OCI-LY1 (cell line): ENCODE measurements around the gene RPGRIP1L.

Source experiments
- H2AFZ ChIP-seq: fragments of 200-600 bp; sonication (generic), shearing (Covaris generic); 2 replicates; pipeline ENCODE4 v1.6.0; 2014; ENCODE audit warnings: antibody characterized with exemption, mild to moderate bottlenecking, low read length
- H3F3A ChIP-seq: fragments of 200-600 bp; sonication (generic), shearing (Covaris generic); 2 replicates; pipeline ENCODE4 v1.6.0; 2014; ENCODE audit warnings: mild to moderate bottlenecking, antibody characterized with exemption, low read length, moderate library complexity; ENCODE audit not compliant: insufficient read depth
- H3K27ac ChIP-seq: fragments of 200-600 bp; sonication (generic); 2 replicates; pipeline ENCODE4 v1.5.1; 2014; ENCODE audit warnings: low read length, mixed run types, mild to moderate bottlenecking, low read depth; ENCODE audit not compliant: poor library complexity, severe bottlenecking
- H3K27me3 ChIP-seq: fragments of 200-600 bp; sonication (generic); 2 replicates; pipeline ENCODE4 v1.6.0; 2014; ENCODE audit warnings: antibody characterized with exemption, mild to moderate bottlenecking, low read length, moderate library complexity; ENCODE audit not compliant: insufficient read depth
- H3K36me3 ChIP-seq: fragments of 200-600 bp; sonication (generic); 2 replicates; pipeline ENCODE4 v1.6.1; 2014; ENCODE audit warnings: mild to moderate bottlenecking, antibody characterized with exemption, low read length, moderate library complexity, mixed read lengths; ENCODE audit not compliant: insufficient read depth
- H3K4me1 ChIP-seq: fragments of 200-600 bp; sonication (generic); 2 replicates; pipeline ENCODE4 v1.5.1; 2014; ENCODE audit warnings: mild to moderate bottlenecking, low read length, moderate library complexity; ENCODE audit not compliant: insufficient read depth, severe bottlenecking
- H3K4me2 ChIP-seq: fragments of 200-600 bp; sonication (generic), shearing (Covaris generic); 2 replicates; pipeline ENCODE4 v1.6.1; 2014; ENCODE audit warnings: low read length
- H3K4me3 ChIP-seq: fragments of 200-600 bp; sonication (generic); 2 replicates; pipeline ENCODE4 v1.5.1; 2014; ENCODE audit warnings: low read length, low read depth, mild to moderate bottlenecking, mixed read lengths; ENCODE audit not compliant: poor library complexity, severe bottlenecking
- H3K79me2 ChIP-seq: fragments of 200-600 bp; shearing (Covaris generic); 2 replicates; pipeline ENCODE4 v1.6.1; 2016; ENCODE audit warnings: mixed run types, low read length, mixed read lengths; ENCODE audit not compliant: insufficient read depth
- H3K9ac ChIP-seq: fragments of 200-600 bp; sonication (generic), shearing (Covaris generic); 2 replicates; pipeline ENCODE4 v1.6.1; 2014; ENCODE audit warnings: mild to moderate bottlenecking, low read length, mixed read lengths
- H3K9me2 ChIP-seq: fragments of 200-600 bp; sonication (generic), shearing (Covaris generic); 2 replicates; pipeline ENCODE4 v1.6.1; 2014; ENCODE audit warnings: low read depth, mild to moderate bottlenecking, low read length, mixed read lengths
- H3K9me3 ChIP-seq: fragments of 200-600 bp; shearing (Covaris generic); 2 replicates; pipeline ENCODE4 v1.6.1; 2014; ENCODE audit warnings: low read length, mixed read lengths
- H4K20me1 ChIP-seq: fragments of 200-600 bp; sonication (generic), shearing (Covaris generic); 2 replicates; pipeline ENCODE4 v1.6.0; 2016; ENCODE audit warnings: mild to moderate bottlenecking, low read length; ENCODE audit not compliant: insufficient read depth
- EZH2 ChIP-seq: fragments of 200-600 bp; sonication (generic), shearing (Covaris generic); IDR thresholded peaks from 2 replicates; pipeline ENCODE4 v1.8.0; 2017; ENCODE audit warnings: borderline replicate concordance, mixed run types, mild to moderate bottlenecking, antibody characterized with exemption, low read length, moderate library complexity, mixed read lengths
- TF ChIP-seq, protein P1 (sequence below): fragments of 200-600 bp; sonication (generic), shearing (Covaris generic); IDR thresholded peaks from 2 replicates; pipeline ENCODE4 v1.5.1; 2017; ENCODE audit warnings: mild to moderate bottlenecking, antibody characterized with exemption, low read length, moderate library complexity, mixed read lengths

The RPGRIP1L gene

GRCh38 chr16:53680756-53681155, 22.9 kb downstream of the RPGRIP1L start:
- Histone ChIP-seq H3K9me3 (no peaks in the 10 kb centered on the region), H3K9ac (no peak overlapping the region), H3F3A (no peaks in the 10 kb centered on the region), H4K20me1 (no peaks in the 10 kb centered on the region), H3K27me3 (no peaks in the 10 kb centered on the region), H3K79me2 (no peaks in the 10 kb centered on the region), H3K9me2 (no peaks in the 10 kb centered on the region), H3K4me3 (no peak overlapping the region), H3K36me3 (peaks cover 6% of the 10 kb centered on the region; the same call in 1 of the 2 replicates), H3K4me2 (no peak overlapping the region), H3K4me1 (no peaks in the 10 kb centered on the region), H3K27ac (no peak overlapping the region), H2AFZ (no peak overlapping the region)
- no peak for TF ChIP-seq EZH2

DNA sequence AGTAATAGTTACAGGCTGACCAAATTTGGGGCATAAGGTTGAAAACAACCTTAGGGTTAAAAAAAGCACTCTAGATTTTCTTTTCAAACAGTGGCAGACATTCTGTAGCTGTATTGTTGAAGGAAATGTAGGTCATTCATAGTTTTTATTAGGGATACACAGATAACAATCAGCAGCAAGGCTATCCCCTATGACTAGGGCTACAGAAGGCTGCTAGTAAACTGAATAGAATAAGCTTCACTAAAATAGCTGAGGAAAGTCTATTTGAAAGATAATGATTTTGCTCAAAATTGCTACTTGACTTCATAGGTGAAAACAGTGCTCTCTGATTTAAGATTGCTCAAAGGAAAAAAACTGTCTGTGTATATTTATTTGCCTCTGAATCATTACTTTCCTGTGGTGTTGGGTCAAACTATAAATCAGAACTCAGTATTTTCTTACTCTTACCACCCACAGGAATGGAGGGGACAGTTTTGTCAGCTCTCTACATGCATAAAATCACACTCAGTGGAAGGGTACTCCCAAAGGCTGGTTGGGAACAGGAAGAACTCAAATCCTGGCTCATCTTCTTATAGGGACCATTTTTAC, 24.8 kb downstream of the RPGRIP1L start:
- H3K9ac ChIP-seq, result no peak overlapping the region
- H2AFZ ChIP-seq, result no peak overlapping the region
- no peak overlapping the region for H3K27ac ChIP-seq
- no peaks in the 10 kb centered on the region for H3K9me2 ChIP-seq
- no peaks in the 10 kb centered on the region for H3F3A ChIP-seq
- H3K4me2 ChIP-seq, result no peak overlapping the region
- no peaks in the 10 kb centered on the region for H4K20me1 ChIP-seq
- no peaks in the 10 kb centered on the region for H3K4me1 ChIP-seq
- TF ChIP-seq, protein P1, sequence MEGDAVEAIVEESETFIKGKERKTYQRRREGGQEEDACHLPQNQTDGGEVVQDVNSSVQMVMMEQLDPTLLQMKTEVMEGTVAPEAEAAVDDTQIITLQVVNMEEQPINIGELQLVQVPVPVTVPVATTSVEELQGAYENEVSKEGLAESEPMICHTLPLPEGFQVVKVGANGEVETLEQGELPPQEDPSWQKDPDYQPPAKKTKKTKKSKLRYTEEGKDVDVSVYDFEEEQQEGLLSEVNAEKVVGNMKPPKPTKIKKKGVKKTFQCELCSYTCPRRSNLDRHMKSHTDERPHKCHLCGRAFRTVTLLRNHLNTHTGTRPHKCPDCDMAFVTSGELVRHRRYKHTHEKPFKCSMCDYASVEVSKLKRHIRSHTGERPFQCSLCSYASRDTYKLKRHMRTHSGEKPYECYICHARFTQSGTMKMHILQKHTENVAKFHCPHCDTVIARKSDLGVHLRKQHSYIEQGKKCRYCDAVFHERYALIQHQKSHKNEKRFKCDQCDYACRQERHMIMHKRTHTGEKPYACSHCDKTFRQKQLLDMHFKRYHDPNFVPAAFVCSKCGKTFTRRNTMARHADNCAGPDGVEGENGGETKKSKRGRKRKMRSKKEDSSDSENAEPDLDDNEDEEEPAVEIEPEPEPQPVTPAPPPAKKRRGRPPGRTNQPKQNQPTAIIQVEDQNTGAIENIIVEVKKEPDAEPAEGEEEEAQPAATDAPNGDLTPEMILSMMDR, result no peak
- TF ChIP-seq EZH2, result no peak
- no peaks in the 10 kb centered on the region for H3K9me3 ChIP-seq
- no peaks in the 10 kb centered on the region for H3K27me3 ChIP-seq
- no peak overlapping the region for H3K4me3 ChIP-seq
- H3K36me3 ChIP-seq, result no peaks in the 10 kb centered on the region
- H3K79me2 ChIP-seq, result no peaks in the 10 kb centered on the region

DNA sequence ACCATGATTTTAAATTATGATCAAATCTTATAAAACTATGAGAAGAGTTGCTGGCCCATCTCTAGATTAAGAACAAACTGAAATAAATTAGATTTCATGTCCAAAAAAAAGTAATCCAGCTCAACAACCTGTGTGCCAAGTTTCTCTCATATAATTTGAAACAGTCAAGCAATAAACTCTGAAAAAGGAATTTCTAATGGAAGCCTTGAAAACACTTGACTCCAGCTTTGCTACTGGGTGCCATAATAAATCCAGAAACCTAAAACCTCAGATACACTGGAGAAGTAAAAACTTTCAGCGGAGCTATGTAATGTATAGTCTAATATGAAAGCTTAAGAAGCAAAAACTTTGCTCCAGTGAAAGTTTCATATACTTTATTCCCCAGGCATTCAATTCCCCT, 25.5 kb downstream of the RPGRIP1L start:
- TF ChIP-seq EZH2, result no peak
- TF ChIP-seq, protein P1, result no peak
- Histone ChIP-seq H3K4me2 (no peak overlapping the region), H3K79me2 (no peaks in the 10 kb centered on the region), H3K9me3 (no peaks in the 10 kb centered on the region), H3K4me3 (no peak overlapping the region), H3K27ac (no peak overlapping the region), H3K27me3 (no peaks in the 10 kb centered on the region), H3K4me1 (no peaks in the 10 kb centered on the region), H3K36me3 (no peaks in the 10 kb centered on the region), H3K9me2 (no peaks in the 10 kb centered on the region), H3F3A (no peaks in the 10 kb centered on the region), H2AFZ (no peak overlapping the region), H4K20me1 (no peaks in the 10 kb centered on the region), H3K9ac (no peak overlapping the region)

- Histone ChIP-seq H3K4me2 (no peak overlapping the region), H3K4me1 (no peaks in the 10 kb centered on the region), H3K4me3 (no peak overlapping the region), H2AFZ (no peak overlapping the region), H3K79me2 (no peaks in the 10 kb centered on the region), H3K27ac (no peak overlapping the region), H3K27me3 (no peaks in the 10 kb centered on the region), H3F3A (no peaks in the 10 kb centered on the region), H4K20me1 (no peaks in the 10 kb centered on the region), H3K9me3 (no peaks in the 10 kb centered on the region), H3K36me3 (no peaks in the 10 kb centered on the region), H3K9ac (no peak overlapping the region), H3K9me2 (no peaks in the 10 kb centered on the region)
- TF ChIP-seq, protein P1, result no peak
- TF ChIP-seq EZH2, result no peak
These were observed 30.5 kb downstream of the RPGRIP1L start for GRCh38 chr16:53673189-53673588.
